ENCODE data around the gene PYGM. TPM values are rescaled to one million over a fixed set of nuclear protein-coding genes. Genes with fewer than 3 reads are reported as not detected.

Gene PYGM
- total RNA-seq, 2 donors from 2014 or later: 8.0 to 22.4 TPM

DNA sequence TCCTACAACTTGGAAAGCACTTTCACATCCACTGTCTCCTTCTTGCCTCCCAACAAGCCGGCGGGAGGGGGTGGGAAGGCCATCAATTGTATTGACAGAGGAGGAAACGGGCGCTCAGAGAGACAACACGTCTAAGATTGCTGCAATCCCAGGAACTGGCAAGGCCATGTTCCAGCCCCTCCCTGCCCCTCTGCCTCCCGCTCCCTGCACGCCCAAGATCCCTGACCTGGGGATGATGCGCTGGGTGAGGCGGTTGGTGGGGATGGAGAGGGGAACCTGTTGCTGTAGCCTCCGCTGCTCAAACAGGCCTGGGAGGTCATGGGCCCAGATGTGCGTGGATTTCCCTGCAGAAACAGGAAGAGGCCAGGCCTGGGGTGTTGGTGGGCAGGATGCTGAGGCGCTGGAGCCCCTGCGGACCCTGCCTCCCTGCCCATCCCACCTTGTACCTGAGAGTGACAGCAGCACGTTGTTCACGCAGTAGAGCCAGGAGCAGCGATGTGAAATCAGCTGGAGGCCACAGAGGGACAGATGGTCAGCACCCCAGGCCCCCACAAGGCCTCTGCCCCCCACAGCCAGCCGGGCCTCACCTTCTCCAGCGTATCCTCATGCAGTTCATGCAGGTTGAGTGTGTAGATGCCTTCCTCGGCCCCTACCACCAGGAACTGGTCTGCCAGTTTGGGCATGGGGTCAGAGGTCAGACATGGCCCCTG lies 36.4 kb upstream of the PYGM start:
- Histone ChIP-seq H3K36me3 (peaks cover 3 to 9% of the 10 kb centered on the region in 2 donors), H3K4me1 (replicated peaks) (no peaks in the 10 kb centered on the region), H3K4me3 (no peak overlapping the region), H3K27ac (no peak overlapping the region), H3K27me3 (replicated peaks; ENCODE audit: insufficient read depth) (no peaks in the 10 kb centered on the region), H3K9me3 (no peaks in the 10 kb centered on the region)
- no peak for DNase-seq (ENCODE audit: low spot score)
- intact Hi-C loops (cut with DNase I): no loop called here
- no peak for TF ChIP-seq CTCF (IDR thresholded peaks at IDR 0.05)
- 82% methylated on average over 19 of the region's 19 CpGs for WGBS

DNA sequence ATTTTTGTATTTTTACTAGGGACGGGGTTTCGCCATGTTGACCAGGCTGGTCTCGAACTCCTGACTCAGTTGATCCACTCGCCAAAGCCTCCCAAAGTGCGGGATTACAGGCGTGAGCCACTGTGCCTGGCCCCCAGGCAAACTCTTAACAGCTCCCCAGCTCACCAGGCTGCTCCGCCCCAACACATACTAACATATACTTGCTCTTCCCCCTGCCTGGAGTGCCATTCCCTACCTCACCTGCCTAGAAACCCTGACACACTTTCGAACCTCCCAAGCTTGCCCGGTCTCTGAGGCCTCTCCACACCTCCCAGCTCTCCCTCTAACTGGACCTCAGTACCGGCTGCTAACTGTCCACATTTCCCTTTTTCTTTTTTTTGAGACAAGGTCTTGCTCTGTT lies 34.8 kb upstream of the PYGM start:
- no peak for DNase-seq (ENCODE audit: low spot score)
- 97% methylated on average over 10 of the region's 10 CpGs for WGBS
- Histone ChIP-seq H3K4me3 (no peak overlapping the region), H3K4me1 (replicated peaks) (no peaks in the 10 kb centered on the region), H3K9me3 (no peaks in the 10 kb centered on the region), H3K27ac (no peak overlapping the region), H3K36me3 (peaks cover 3 to 9% of the 10 kb centered on the region in 2 donors), H3K27me3 (replicated peaks; ENCODE audit: insufficient read depth) (no peaks in the 10 kb centered on the region)
- intact Hi-C loops (cut with DNase I): no loop called here
- TF ChIP-seq POLR2A (IDR thresholded peaks at IDR 0.05): no peak
- no peak for TF ChIP-seq POLR2AphosphoS5 (IDR thresholded peaks at IDR 0.05)
- TF ChIP-seq CTCF (IDR thresholded peaks at IDR 0.05): no peak

DNA sequence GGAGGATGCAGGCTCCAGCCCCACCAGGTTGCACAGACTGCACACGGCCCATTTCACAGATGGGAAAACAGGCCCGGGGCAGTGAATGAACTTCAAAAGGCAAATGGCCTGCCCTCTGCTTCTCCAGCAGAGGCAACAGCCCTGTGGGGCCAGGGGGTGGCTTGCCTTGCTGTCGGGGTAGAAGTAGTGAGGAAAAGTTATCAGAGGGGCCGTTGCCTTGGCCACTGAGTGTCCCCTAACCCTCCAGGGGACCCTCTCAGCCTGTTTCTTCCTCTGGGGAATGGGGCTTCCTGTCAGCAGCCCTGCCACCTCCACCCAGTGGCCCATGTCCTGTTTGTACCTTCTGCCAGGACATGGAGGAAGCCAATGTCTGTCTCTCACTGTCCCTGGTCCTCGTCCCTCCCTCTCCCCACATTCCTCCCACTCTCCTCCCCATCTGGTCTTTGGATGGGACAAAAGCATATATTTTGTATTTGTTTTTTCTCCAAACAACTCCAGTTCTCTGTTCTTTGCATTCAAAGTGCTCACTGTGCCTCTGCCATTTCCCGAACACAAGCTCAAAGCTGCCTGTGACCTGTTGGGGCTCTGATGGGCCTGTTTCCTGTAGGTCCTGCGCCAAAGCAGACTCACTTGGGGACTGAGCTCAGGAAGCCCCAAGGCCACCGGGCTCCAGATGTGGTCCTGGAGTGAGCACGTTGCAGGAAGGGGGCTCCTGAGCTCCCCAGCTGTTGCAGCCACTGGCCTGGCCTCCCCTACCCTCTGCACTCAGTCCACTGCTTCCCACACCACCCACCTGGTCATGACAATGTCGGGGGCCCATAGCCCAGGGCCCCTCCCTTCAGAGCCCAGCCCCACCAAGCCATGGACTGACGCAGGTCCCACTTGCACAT lies 33.7 kb upstream of the PYGM start:
- Histone ChIP-seq H3K9me3 (no peaks in the 10 kb centered on the region), H3K36me3 (peaks cover 3 to 9% of the 10 kb centered on the region in 2 donors), H3K27me3 (replicated peaks; ENCODE audit: insufficient read depth) (no peaks in the 10 kb centered on the region), H3K27ac (no peak overlapping the region), H3K4me1 (replicated peaks) (no peaks in the 10 kb centered on the region), H3K4me3 (no peak overlapping the region)
- TF ChIP-seq POLR2A (IDR thresholded peaks at IDR 0.05) (no peak), POLR2AphosphoS5 (IDR thresholded peaks at IDR 0.05) (no peak), CTCF (IDR thresholded peaks at IDR 0.05) (no peak)
- DNase-seq (ENCODE audit: low spot score): no peak
- WGBS: 76% methylated on average over 11 of the region's 11 CpGs
- intact Hi-C loops (cut with DNase I): no loop called here

DNA sequence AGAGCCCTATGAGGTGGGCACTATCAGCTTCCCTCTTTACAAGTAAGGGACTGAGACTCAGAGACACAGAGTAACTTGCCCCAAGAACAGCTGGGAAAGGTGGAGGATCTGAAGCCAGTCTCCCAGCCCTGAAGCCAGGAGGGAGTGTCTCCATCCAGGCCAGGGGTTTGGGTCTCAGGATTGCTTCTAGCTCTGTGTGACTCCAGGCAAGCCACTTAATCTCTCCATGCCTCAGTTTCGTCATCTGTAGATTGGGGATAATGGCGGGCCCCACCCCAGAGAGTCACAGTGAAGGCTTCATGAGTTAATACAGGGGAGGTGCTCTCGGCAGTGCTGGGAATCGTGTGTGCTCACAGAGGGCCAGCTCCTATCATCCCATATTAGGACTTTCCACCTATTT lies 32.7 kb upstream of the PYGM start:
- H3K27ac ChIP-seq: no peak overlapping the region
- TF ChIP-seq POLR2AphosphoS5 (IDR thresholded peaks at IDR 0.05) (no peak), CTCF (IDR thresholded peaks at IDR 0.05) (no peak), POLR2A (IDR thresholded peaks at IDR 0.05) (no peak)
- H3K4me1 ChIP-seq (replicated peaks): no peaks in the 10 kb centered on the region
- no peak for DNase-seq (ENCODE audit: low spot score)
- no peaks in the 10 kb centered on the region for H3K9me3 ChIP-seq
- H3K36me3 ChIP-seq: peaks cover 3 to 9% of the 10 kb centered on the region in 2 donors
- WGBS: 84% methylated on average over 4 of the region's 4 CpGs
- no peak overlapping the region for H3K4me3 ChIP-seq
- intact Hi-C loops (cut with DNase I): no loop called here
- H3K27me3 ChIP-seq (replicated peaks; ENCODE audit: insufficient read depth): no peaks in the 10 kb centered on the region

All from prostate gland (tissue), 2 donors.